ENCODE measurements around the gene MTX1. TPM values are rescaled to one million over a fixed set of nuclear protein-coding genes. Genes with fewer than 3 reads are reported as not detected.

MTX1 gene
- total and polyA plus RNA-seq, 2 of the 4 experiments (the other 2 are of a cell fraction) = 67.2 to 73.7 TPM

GRCh38 chr1:155175281-155175926 is 33.1 kb upstream of the MTX1 start:
- no peak overlapping the region for H3K9ac ChIP-seq (ENCODE audit: low read depth, low read length)
- ATAC-seq (ENCODE audit: low read depth) = no peak
- no peak overlapping the region for H4K5ac ChIP-seq (ENCODE audit: low read depth, low read length)
- peak overlapping the region; percentile 96 for H2AK9ac ChIP-seq (replicated peaks; ENCODE audit: low read depth, low read length, poor library complexity)
- H3K36me3 ChIP-seq (ENCODE audit: control insufficient read depth, insufficient read depth, low read length) = peaks cover 34% of the 10 kb centered on the region
- no TSS peak for BruUV-seq (replicated peaks)
- H3K23ac ChIP-seq (ENCODE audit: low read depth, low read length) = no peak overlapping the region
- no peak overlapping the region for H3K18ac ChIP-seq (ENCODE audit: low read depth, low read length)
- dilution Hi-C loops (cut with HindIII; ENCODE audit: low sequenced_read_pairs, unreplicated experiment) = no loop called here
- H2BK20ac ChIP-seq (ENCODE audit: low read depth, low read length) = no peak overlapping the region
- H3K9me3 ChIP-seq (ENCODE audit: control insufficient read depth, insufficient read depth, low read length) = no peaks in the 10 kb centered on the region
- intact Hi-C loops (cut with micrococcal nuclease) = loop anchor here (10.0 kb wide), 2 partner anchors 201 to 419 kb away; partner anchors contain the start of genes CKS1B and SHC1
- peak overlapping the region; percentile 94; the same call in 1 of the 2 replicates for H3K4me2 ChIP-seq (ENCODE audit: low read depth, low read length)
- peaks cover 3% of the 10 kb centered on the region for H3K4me1 ChIP-seq (ENCODE audit: control insufficient read depth, insufficient read depth, low read length)
- ChIA-PET CTCF (interaction anchor here (0.7 to 1.5 kb wide), 2 partner anchors 18 to 32 kb away, joined by 4 to 6 read pairs; partner anchors contain the start of gene THBS3), POLR2A (ENCODE audit: unreplicated experiment) (no interaction called here)
- no peak overlapping the region for H2BK15ac ChIP-seq (ENCODE audit: low read depth, low read length)
- no peaks in the 10 kb centered on the region for H3K27me3 ChIP-seq (ENCODE audit: control insufficient read depth, insufficient read depth, low read length)
- no peak overlapping the region for H2AK5ac ChIP-seq (ENCODE audit: low read depth, low read length)
- no peak overlapping the region for H2BK120ac ChIP-seq (ENCODE audit: low read depth, low read length)
- 100% methylated on average over 3 of the region's 12 CpGs; no CpG with 5 or more reads in 1 of the 2 experiments for WGBS, 2 experiments (ENCODE audit: extremely low coverage in 2 of 2, insufficient read length in 1 of 2)
- no peaks in the 10 kb centered on the region for H4K20me1 ChIP-seq (ENCODE audit: insufficient read depth, low read length)
- no peak overlapping the region for H3K14ac ChIP-seq (replicated peaks; ENCODE audit: low read depth, low read length)
- H3K9me1 ChIP-seq (ENCODE audit: insufficient read depth, low read length) = peaks cover 2% of the 10 kb centered on the region; the same call in 1 of the 2 replicates
- H3K79me1 ChIP-seq (ENCODE audit: low read depth in 1 of 2, low read length in 2 of 2) = peaks cover 0 to 44% of the 10 kb centered on the region in 2 experiments; a peak in 3 of 4 replicates
- no peak overlapping the region for H3K4me3 ChIP-seq (ENCODE audit: insufficient read depth, low read depth, low read length)
- H4K8ac ChIP-seq (ENCODE audit: low read depth in 2 of 2, low read length in 2 of 2) = peak overlapping the region; percentile 10 to 98; a peak in 2 of 4 replicates
- H2AFZ ChIP-seq (replicated peaks; ENCODE audit: low read length, poor library complexity) = no peak overlapping the region
- H4K91ac ChIP-seq (ENCODE audit: insufficient read depth, low read depth, low read length) = no peak overlapping the region
- peak overlapping the region; percentile 78; the same call in 1 of the 2 replicates for H3K4ac ChIP-seq (ENCODE audit: low read depth, low read length)
- H2BK5ac ChIP-seq (ENCODE audit: low read depth, low read length, poor library complexity, severe bottlenecking) = no peak overlapping the region
- no peak overlapping the region for H3K56ac ChIP-seq (ENCODE audit: extremely low read depth, insufficient read depth, low read length)
- no peak overlapping the region for H3K27ac ChIP-seq (ENCODE audit: insufficient read depth, low read length)
- in situ Hi-C loops (cut with MboI; ENCODE audit: low sequenced_read_pairs) = no loop called here
- DNase-seq = no peak
- TF ChIP-seq RFX5 (IDR thresholded peaks at IDR 0.05; ENCODE audit: low read depth, low read length) = no peak
- no peak for TF ChIP-seq POLR2A (IDR thresholded peaks at IDR 0.05; ENCODE audit: low read depth, low read length)
- TF ChIP-seq MAFK (IDR thresholded peaks at IDR 0.05; ENCODE audit: low read depth, low read length) = no peak
- TF ChIP-seq BHLHE40 (IDR thresholded peaks at IDR 0.05; ENCODE audit: low read depth, low read length) = no peak
- no peak for TF ChIP-seq RAD21 (IDR thresholded peaks at IDR 0.05; ENCODE audit: low read length)
- no peak for TF ChIP-seq ELK1 (IDR thresholded peaks at IDR 0.05; ENCODE audit: borderline replicate concordance, low read depth, low read length)
- TF ChIP-seq CTCF (conservative IDR thresholded peaks at IDR 0.05; ENCODE audit: low read depth, low read length) = no peak
- no peak for TF ChIP-seq CHD1 (IDR thresholded peaks at IDR 0.05; ENCODE audit: low read depth, low read length)
- no peak for TF ChIP-seq USF2 (IDR thresholded peaks at IDR 0.05; ENCODE audit: low read depth, low read length)
- TF ChIP-seq RCOR1 (IDR thresholded peaks at IDR 0.05; ENCODE audit: insufficient replicate concordance, low read length) = no peak
- no peak for TF ChIP-seq SMC3 (IDR thresholded peaks at IDR 0.05; ENCODE audit: low read depth, low read length)
- no peak for TF ChIP-seq CEBPB (IDR thresholded peaks at IDR 0.05; ENCODE audit: low read depth, low read length)
- TF ChIP-seq MAZ (IDR thresholded peaks at IDR 0.05; ENCODE audit: borderline replicate concordance, low read depth, low read length) = no peak
- TF ChIP-seq MXI1 (IDR thresholded peaks at IDR 0.05; ENCODE audit: borderline replicate concordance, low read depth, low read length) = no peak
- TF ChIP-seq NFE2L2 (IDR thresholded peaks at IDR 0.05; ENCODE audit: low read depth, low read length) = no peak
